Measurements from ENCODE around the gene ACP2.

DNA sequence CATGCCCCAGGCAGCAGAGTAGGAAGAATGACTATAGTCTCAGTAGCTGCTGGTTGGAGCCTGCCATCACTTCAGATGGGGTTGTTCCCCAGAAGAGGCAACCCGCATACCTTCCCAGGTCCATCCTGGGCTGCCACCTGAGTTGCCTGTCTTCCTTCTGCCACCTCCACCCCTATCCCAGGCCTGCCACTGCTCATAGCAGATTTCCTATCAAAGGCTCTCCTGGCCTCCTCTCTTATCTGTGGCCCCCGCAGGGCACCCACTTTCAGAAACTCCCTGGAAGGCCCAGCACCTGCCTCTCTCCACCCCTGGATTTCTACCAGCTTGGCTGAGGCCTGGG is 8.5 kb upstream of the ACP2 start:
- TF ChIP-seq, protein P1, sequence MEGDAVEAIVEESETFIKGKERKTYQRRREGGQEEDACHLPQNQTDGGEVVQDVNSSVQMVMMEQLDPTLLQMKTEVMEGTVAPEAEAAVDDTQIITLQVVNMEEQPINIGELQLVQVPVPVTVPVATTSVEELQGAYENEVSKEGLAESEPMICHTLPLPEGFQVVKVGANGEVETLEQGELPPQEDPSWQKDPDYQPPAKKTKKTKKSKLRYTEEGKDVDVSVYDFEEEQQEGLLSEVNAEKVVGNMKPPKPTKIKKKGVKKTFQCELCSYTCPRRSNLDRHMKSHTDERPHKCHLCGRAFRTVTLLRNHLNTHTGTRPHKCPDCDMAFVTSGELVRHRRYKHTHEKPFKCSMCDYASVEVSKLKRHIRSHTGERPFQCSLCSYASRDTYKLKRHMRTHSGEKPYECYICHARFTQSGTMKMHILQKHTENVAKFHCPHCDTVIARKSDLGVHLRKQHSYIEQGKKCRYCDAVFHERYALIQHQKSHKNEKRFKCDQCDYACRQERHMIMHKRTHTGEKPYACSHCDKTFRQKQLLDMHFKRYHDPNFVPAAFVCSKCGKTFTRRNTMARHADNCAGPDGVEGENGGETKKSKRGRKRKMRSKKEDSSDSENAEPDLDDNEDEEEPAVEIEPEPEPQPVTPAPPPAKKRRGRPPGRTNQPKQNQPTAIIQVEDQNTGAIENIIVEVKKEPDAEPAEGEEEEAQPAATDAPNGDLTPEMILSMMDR (IDR thresholded peaks at IDR 0.05), result no peak
- no peak for TF ChIP-seq POLR2A (IDR thresholded peaks at IDR 0.05)
